HG02623 (cell line): ENCODE data around the gene ITFG1.

Experiments used
- ATAC-seq: cut with Tn5 transposase; IDR thresholded peaks from one replicate; pipeline ENCODE4 v1.9.1; 2021; ENCODE audit warnings: moderate library complexity; ENCODE audit not compliant: unreplicated experiment

Gene ITFG1

DNA sequence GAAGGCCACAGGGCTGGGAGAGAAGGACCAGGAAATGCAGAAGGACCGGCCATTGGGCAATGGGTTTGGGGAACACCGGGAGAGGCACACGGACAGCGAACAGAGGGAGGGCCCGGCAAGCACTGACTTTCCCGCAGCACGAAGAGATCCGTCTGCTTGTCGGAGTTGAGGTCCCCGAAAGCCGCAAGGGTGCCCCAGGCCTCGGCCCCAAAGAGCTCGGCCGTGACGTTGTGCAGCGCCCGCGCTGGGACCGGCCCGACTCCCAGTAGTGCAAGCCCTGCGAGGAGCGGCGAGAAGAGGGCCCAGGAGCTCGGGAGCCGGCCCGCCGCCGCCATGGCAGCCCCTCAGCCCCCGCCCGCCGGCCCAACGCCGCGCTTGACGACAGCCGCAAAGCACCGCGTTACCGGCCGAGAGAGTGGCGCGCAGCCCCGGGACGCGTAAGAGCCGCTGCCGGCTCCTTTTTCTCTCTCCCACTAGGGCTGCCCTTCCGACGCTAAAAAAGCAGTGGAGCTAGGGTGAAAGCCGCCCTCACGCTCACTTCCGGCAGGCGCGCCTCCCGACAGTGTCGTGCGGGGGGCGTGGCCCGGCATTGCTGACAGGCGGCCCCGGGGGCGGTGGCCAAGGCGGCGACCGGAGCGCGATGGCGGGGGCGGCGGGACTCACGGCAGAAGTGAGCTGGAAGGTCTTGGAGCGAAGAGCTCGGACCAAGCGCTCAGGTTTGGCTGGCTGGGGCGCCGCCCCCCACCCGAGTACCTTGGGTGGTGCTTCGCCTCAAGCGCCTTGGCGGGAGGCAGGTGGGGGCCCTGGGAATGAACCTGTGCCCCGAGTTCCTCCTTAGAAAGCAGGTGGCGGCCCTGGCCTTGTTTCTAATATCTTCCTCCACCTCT, at the start of gene ITFG1, which contains the start of gene PHKB:
TSS of gene ITFG1 (minus strand) at position 353 of the 887 bp plus-strand sequence. CDS start at position 335, 18 bp downstream.
TSS of gene PHKB (plus strand) at position 621 of the 887 bp plus-strand sequence. CDS start at position 641, 20 bp downstream.
- peak; percentile 75 for ATAC-seq

DNA sequence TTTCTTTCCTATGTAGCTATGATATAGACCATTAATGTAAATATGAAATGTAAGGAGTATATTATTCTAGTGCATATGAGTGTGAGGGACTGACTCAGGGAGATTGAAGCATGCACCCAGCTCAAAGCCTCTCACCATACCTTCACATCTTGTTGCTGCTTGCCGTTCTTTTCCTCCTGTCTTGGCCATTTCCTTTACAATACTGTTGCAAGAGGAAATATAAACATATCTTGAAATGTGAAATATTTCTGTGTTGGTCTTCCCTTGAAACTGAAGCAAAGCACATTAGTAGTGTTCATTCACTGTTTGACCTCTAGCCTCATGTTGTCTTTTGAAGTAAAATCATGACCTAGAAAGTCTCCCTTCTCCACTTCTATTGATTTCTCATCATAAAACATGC, 46.8 kb upstream of the ITFG1 start:
- ATAC-seq = no peak

DNA sequence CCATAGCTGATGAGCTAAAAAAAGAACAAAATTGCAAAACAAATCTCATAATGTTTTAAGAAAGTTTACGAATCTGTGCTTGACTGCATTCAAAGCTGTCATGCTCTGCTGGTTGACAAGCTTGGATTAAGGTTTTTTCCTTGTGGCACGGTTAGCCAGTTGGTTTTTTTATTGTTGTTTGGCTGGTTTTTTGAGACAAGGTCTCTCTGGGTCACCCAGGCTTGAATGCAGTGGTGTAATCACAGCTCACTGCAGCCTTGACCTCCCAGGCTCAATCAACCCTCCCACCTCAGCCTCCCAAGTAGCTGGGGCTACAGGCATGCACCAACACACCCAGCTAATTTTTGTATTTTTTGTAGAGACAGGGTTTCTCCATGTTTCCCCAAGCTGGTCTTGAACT, 45.9 kb upstream of the ITFG1 start:
- ATAC-seq = no peak

DNA sequence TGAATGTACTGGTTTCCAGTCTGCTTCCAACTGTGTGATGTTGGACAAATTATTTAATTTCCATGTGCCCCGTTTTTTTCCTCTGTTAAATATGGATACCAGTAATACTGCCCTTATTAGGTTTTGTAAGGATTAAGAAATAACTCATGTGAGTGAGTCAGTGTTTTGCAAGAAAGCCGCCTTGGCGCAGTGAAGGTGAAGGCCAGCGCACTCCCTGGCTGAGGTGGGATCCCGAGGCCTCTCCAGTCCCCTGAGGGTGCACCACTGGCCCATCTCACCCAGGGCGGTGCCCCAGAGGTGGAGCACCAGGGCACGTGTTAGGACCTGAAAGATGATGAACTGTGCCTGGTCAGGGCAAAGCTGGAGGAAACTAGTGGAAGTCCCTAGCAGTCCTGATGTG, 43.7 kb upstream of the ITFG1 start:
- ATAC-seq = no peak

DNA sequence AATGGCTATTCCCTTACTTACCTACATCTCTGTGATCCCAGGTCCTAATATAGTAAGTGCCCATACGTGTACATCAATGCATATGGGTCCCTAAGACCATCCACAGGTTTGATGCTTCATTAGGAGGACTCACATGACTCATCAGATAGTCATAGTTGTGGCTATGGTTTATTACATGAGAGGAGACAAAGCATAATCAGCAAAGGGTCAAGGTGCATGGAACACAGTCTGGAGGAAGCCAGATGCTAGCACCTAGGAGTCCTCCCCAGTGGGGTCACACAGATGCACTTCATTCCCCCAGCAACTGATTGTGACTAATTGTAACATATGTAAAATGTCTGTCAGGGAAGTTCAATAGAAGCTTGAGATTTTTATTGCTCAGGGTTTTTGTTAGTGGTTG, 43.1 kb upstream of the ITFG1 start:
- ATAC-seq = no peak

DNA sequence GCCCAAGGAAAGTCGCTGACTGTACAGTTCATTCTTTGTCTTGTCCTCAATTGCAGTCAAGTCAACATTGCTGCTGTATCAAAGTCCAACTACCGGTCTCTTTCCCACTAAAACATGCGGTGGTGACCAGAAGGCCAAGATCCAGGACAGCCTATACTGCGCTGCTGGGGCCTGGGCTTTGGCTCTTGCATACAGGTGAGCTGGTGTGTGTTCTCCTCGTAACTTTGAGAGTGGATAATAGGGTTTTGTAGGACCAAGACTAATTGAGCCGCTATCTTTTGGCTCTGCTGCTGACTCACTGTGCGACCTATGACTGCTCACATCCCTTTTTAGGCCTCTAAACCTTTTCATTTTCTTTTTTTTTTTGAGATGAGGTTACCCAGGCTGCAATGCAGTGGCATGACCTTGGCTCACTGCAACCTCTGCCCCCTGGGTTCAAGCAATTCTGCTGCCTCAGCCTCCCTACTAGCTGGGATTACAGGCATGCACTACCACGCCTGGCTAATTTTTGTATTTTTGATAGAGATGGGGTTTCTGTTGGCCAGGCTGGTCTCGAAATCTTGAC, 38.9 kb upstream of the ITFG1 start:
- ATAC-seq = no peak

DNA sequence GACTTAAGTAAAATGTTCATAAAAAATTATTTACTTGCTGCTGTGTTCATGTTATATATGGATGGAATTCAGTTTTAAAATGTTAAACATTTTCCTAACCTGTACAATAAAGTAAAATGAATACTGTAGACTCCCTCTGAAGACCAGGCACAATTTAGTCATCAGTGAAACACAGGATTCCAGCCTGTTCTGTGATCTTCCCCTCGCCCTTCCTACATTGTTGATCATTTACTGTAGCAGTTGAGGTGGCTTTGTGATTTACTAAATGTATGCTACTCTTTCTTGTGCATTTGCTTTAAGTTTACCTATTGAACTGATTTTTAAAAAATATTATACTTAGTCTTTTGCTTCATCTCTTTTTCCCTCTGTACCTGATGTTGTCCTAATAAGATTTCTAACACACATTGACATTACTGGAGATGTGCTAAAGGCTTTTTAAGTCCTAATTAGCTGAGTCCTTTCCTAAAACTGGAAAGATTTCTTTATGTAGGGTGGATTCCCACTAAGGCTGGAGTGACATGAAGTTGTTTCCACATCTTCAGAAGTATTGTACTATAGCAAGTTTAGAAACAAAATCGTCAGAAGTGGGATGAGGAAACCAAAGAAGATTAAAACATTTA, 38.3 kb upstream of the ITFG1 start:
- no peak for ATAC-seq

DNA sequence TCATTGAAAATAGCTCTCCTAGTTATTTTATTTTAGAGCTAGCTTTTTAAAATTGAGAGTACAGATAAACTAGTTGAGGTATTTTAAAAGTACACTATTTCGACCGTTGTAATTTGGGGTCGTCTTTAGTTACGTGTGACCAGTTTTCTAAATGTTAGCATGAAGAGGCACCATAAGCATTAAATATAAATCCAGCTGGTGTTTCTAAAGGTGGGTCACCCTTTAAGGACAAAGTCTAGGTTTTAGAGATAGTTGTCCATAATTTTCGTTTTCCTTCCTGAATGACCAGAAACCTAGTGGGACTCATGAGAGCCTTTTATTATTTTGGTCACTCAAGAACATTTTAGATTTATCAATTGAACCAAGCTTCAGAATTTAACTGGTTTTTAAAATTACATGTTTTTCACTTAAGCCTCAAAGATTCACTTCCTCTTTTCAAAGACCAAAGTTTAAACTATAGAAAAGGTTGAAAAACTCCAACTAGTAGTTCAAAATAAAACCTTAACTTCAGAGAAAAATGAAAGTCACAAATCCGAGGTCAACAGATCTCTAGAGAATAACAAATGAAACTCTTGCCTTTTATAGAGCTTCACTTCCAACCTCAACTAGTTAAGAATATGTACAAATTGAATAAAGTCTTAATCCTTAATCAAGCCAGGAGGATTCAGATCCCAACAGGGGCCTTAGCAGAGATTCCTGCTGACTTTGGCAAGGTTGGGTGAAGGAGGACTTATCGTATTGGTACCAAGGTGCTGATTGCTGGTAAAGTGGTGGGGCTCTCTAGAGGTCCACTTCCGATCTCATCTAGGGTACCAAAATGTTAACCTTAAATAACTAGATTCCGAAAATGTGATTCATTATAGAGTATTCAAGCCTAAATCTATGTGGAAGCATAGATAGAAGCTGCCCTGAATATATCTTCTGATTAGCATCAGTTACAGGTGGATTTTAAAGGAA, 32.8 kb upstream of the ITFG1 start:
- no peak for ATAC-seq

DNA sequence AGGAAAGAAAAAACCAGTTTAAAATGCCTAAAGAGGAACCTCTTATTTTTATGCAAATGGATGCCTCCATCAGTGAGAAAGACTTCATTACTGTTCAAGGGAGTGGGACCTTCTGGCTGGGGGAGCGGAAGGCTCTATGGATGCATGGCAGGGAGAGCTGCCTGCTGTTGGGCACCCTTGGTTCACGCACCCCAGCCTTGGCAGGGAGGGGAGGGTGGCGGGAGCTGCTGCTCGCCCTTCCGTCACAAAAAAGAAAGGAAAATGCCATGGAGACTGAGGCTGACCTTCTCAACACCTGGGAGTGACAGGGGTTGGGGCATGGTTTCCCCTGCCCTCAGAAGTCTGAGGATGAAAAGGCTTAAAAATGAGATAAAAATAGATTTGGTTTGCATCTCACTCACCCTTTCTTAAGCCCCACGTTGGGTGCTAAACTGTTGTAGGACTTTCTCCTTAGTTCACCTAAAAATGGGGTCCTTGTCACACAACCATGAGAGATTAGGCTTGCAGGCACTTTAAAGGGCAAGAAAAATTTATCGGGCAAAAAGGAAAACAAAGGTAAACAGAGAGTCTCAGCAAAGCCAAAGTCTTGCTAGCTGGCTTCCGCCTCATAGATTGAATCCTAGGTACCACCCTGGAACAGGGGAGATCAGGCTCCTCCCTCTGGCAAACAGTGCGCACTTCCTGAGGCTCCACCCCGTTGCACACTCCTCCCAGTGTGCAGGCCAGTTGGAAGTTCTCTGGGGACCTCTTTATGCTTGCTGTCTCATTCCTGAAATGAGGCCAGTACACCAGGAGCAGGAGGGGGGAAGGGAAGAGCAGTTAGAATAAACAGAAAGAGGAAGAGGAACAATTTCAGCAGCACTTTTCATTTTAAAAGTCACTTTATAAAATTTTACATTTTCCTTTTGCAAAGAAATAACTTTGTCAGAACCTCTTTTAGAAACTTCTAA, 31.8 kb upstream of the ITFG1 start:
- peak; percentile 84 for ATAC-seq

DNA sequence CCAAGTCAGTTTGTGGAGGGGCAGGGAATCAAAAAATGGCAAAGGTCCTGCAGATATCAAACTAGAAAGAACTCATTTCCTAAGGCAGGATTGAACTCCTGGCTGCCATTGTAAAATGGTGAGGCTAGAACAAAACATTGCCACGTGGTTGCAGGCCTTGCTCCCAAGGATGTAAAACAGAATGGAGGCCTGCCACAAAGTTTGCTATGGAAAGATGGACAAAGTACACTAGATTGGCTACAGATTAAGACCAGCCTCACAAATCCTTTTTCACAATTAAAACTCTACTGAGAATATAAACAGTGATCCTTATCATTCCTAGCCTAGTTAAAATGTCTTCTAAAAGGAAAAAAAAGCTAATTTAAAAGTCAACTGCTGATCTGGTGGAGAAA, 31.2 kb upstream of the ITFG1 start:
- no peak for ATAC-seq

DNA sequence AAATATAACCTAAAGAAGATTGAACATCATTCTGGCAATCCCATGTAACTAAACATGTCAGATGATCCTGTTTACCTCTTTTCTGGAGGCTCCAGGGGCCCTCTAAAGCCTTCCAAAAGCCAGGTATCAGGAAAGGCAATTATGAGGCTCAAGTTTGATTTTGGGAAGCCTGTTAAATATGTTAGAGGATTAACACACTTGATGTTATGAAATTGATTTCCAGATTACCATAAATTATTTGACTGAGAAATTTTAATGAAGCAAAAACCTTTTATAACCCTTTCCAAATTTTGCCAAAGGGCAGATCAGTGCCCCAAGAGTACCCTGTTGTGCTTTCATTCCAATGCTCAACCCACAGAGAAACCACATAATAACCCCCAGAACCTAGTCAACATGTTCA, 29.6 kb upstream of the ITFG1 start:
- no peak for ATAC-seq

DNA sequence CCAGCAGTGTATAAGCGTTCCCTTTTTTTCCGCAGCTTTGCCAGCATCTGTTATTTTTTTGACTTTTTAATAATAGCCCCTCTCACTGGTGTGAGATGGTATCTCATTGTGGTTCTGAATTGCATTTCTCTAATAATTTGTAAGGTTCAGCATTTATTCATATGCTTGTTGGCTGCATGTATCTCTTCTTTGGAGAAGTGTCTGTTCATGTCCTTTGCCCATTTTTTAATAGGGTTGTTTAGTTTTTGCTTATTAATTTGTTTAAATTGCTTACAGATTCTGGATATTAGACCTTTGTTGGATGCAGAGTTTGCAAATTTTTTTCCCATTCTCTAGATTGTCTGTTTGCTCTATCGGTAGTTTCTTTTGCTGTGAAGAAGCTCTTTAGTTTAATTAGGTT, 27.2 kb upstream of the ITFG1 start:
- ATAC-seq = no peak

DNA sequence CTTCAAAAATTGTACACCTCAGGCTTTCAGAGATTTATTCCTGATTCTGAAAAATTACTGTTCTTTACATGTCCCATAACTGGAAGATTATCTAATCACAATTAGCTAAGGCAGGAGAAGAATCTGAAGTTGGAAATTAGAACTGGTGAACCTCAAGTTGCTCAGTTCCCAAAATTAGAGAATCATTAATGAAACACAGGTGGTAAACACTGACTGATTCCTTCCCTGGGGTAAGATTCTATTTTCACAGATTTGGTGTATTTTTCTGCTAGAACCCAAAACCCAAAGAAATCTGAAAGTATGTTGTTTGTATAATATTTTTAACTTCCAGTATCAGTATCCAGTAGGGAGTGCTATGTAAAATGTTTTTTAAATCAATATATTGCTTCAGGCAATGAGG, 26.0 kb upstream of the ITFG1 start:
- no peak for ATAC-seq

DNA sequence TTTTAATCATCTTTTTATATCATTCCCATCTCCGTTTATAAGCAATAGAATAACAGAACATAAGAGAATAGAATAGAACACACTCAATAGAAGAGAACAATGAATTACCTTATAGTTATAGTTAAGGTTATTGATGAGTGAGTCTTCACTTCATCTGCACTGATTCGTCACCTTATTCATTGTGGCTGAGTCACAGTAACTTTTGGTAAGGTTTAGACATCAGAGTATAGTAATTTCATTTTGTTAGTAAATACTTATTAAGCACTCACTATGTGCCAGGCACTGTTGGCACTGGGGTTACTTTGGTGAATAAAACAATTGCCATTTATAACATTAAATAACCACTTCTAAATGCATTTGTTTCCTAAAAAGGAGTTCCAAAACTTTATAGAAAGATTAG, 22.8 kb upstream of the ITFG1 start:
- ATAC-seq = no peak

DNA sequence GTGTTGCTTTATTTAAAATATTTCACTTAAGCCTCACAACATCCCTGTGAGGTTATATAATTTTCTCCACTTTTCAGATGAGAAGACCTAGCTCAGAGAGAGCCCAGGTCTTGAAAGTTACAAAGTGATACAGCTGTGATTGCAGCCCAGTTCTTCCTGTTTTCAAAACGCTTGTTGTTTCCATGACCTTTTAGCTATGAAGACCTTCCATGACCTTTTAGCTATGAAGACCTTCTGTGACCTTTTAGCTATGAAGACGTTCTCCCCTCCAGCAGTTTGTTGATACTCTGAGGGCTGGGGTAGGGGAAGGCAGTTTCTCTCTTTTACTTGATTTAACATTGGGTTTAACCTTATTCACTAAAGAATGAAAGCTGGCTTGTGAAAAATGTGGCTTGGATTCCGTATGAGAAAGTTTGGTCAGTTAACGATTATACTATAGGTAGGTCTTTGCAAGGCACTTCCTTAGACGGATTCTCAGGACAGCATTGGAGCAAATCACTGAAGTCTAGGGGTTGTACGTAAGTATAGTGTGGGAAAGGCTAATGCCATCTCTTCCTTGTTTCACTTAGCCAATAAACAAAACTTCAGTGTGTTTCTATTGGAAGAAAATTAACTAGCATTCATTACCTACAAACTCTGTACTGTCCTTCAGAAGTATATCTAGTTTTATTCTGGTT, 21.0 kb upstream of the ITFG1 start:
- no peak for ATAC-seq

DNA sequence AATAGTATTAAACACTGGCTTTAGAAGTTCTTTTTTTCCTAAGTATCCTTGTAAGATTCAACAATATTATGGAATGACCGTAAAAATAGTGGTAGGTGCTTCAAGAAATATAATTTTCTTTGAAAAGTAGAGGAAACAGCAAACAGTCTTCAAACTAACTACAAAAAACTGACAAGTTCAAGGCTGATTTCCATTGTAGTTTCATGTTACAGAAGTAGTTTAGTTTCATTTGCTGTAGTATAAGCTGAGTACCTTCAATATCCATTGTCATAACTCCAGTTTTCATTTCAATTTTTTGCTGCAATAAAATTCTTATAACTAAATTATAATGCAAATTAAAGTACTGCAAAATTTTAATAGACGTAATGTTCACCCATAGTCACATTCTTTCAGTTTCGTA, 19.5 kb upstream of the ITFG1 start:
- no peak for ATAC-seq

DNA sequence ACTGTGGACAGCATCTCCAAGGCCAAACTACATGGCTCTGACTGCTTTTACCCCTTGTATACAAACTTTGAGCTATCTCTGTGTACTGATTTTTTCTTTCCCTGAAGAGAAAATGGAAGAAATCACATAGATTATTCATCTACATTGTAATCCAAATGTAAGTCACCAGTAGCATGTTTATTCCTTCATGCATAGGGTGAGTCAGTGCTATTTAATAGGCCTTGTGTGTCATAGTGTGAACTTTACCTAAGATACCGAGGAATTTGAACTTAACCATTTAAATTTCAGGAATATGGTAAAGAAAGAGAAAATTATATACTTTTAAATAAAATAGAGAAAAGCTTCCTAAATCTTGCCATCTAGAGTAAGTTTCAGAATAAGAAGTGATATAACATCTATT, 16.8 kb upstream of the ITFG1 start:
- no peak for ATAC-seq

DNA sequence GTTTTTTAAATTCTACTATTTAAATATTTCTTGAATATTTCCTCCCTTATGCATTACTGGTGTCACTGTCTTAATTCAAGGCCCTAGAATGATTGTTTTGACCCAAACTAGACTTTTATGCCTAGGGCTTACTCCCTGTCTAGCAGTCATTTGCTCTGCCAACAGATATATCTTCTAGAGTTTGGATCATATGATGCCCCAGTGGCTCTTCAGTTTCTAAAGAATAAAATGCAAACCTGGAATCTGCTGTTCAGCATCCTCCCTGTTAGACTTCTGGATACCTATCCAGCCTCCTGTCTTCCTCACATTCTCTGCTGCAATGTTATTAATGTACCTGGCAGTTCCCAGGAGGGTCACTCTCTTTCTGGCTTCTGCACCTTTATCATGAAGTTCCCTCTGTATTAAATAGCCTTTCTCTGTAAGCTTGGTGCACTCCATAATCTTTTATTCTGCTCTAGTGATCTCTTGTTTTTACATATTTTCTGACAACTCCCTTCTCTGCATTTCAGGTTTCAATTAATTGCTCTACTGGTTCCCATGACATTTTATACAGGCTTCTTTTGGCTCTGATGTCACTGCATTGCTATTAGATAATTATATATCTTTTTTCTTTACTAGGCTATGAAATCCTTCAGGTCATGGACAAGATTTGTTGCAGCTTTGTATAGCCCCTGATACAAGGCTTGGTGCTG, 15.9 kb upstream of the ITFG1 start:
- no peak for ATAC-seq

DNA sequence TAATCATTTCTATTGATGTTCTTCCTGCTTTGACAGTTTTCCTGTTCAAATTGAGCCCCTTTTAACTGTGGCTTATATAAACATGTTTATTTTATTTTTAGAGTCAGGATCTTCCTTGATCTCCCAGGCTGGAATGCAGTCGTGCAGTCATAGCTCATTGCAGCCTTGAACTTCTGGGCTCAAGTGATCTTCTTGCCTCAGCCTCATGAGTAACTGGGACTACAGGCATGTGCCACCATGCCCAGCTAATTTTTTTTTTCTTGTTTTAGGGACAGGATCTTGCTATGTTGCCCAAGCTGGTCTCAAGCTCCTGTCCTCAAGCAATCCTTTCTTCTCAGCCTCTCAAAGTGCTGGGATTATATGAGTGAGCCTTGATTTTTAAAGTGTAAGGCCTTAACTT, 14.9 kb upstream of the ITFG1 start:
- ATAC-seq = no peak
